ENCODE results near the gene SLC66A1. TPM values are rescaled to one million over a fixed set of nuclear protein-coding genes. Genes with fewer than 3 reads are reported as not detected.

SLC66A1 gene
- total RNA-seq, 1 experiment from 2014 or later: 11.6 TPM

- Histone ChIP-seq H3K9me3 (ENCODE audit: low read length) (no peaks in the 10 kb centered on the region), H3K4me3 (ENCODE audit: low read length) (no peak overlapping the region), H3K4me2 (ENCODE audit: low read depth, low read length, poor library complexity, severe bottlenecking) (no peak overlapping the region), H3K27me3 (ENCODE audit: low read length) (no peaks in the 10 kb centered on the region), H4K20me1 (ENCODE audit: insufficient read depth, low read depth, low read length) (no peaks in the 10 kb centered on the region), H3K27ac (ENCODE audit: low read length) (no peak overlapping the region), H3K79me2 (ENCODE audit: low read length) (peaks cover 34% of the 10 kb centered on the region), H3K9me2 (replicated peaks; ENCODE audit: insufficient read depth, low read length) (no peaks in the 10 kb centered on the region), H3K36me3 (ENCODE audit: insufficient read depth, low read length) (peaks cover 23% of the 10 kb centered on the region; the same call in 1 of the 2 replicates), H2AFZ (ENCODE audit: low read length) (no peak overlapping the region), H3K9ac (ENCODE audit: low read length) (no peak overlapping the region), H3K4me1 (ENCODE audit: low read length) (no peaks in the 10 kb centered on the region)
- peak; percentile 71 for DNase-seq
These were observed 62.1 kb downstream of the SLC66A1 start for GRCh38 chr1:19374083-19374801.

- Histone ChIP-seq H3K9me2 (replicated peaks; ENCODE audit: insufficient read depth, low read length) (no peaks in the 10 kb centered on the region), H3K4me2 (ENCODE audit: low read depth, low read length, poor library complexity, severe bottlenecking) (no peak overlapping the region), H3K9me3 (ENCODE audit: low read length) (no peaks in the 10 kb centered on the region), H3K36me3 (ENCODE audit: insufficient read depth, low read length) (peaks cover 27% of the 10 kb centered on the region), H3K4me1 (ENCODE audit: low read length) (no peaks in the 10 kb centered on the region), H3K4me3 (ENCODE audit: low read length) (no peak overlapping the region), H3K27ac (ENCODE audit: low read length) (no peak overlapping the region), H3K27me3 (ENCODE audit: low read length) (no peaks in the 10 kb centered on the region), H3K9ac (ENCODE audit: low read length) (no peak overlapping the region), H3K79me2 (ENCODE audit: low read length) (peaks cover 28% of the 10 kb centered on the region), H2AFZ (ENCODE audit: low read length) (no peak overlapping the region), H4K20me1 (ENCODE audit: insufficient read depth, low read depth, low read length) (no peaks in the 10 kb centered on the region)
- DNase-seq: no peak
These were observed 62.8 kb downstream of the SLC66A1 start for GRCh38 chr1:19374926-19375325.

- H3K9me2 ChIP-seq (replicated peaks; ENCODE audit: insufficient read depth, low read length): no peaks in the 10 kb centered on the region
- H3K4me1 ChIP-seq (ENCODE audit: low read length): no peaks in the 10 kb centered on the region
- H3K4me2 ChIP-seq (ENCODE audit: low read depth, low read length, poor library complexity, severe bottlenecking): no peak overlapping the region
- H3K79me2 ChIP-seq (ENCODE audit: low read length): peaks cover 19% of the 10 kb centered on the region
- H3K27ac ChIP-seq (ENCODE audit: low read length): no peak overlapping the region
- H3K4me3 ChIP-seq (ENCODE audit: low read length): no peak overlapping the region
- no peak for DNase-seq
- no peak overlapping the region for H2AFZ ChIP-seq (ENCODE audit: low read length)
- no peaks in the 10 kb centered on the region for H3K27me3 ChIP-seq (ENCODE audit: low read length)
- H3K9ac ChIP-seq (ENCODE audit: low read length): no peak overlapping the region
- H3K36me3 ChIP-seq (ENCODE audit: insufficient read depth, low read length): peaks cover 27% of the 10 kb centered on the region
- H3K9me3 ChIP-seq (ENCODE audit: low read length): no peaks in the 10 kb centered on the region
- no peaks in the 10 kb centered on the region for H4K20me1 ChIP-seq (ENCODE audit: insufficient read depth, low read depth, low read length)
These were observed 63.7 kb downstream of the SLC66A1 start for GRCh38 chr1:19375631-19376400.

- Histone ChIP-seq H3K27ac (ENCODE audit: low read length) (no peak overlapping the region), H3K9ac (ENCODE audit: low read length) (no peak overlapping the region), H4K20me1 (ENCODE audit: insufficient read depth, low read depth, low read length) (no peaks in the 10 kb centered on the region)
These were observed 64.6 kb downstream of the SLC66A1 start for GRCh38 chr1:19376428-19377372.

GRCh38 chr1:19377812-19378718, 65.9 kb downstream of the SLC66A1 start:
- peaks cover 35% of the 10 kb centered on the region for H3K36me3 ChIP-seq (ENCODE audit: insufficient read depth, low read length)
- H3K79me2 ChIP-seq (ENCODE audit: low read length): peaks cover 12% of the 10 kb centered on the region
- H4K20me1 ChIP-seq (ENCODE audit: insufficient read depth, low read depth, low read length): no peaks in the 10 kb centered on the region
- H3K4me3 ChIP-seq (ENCODE audit: low read length): no peak overlapping the region
- H3K27ac ChIP-seq (ENCODE audit: low read length): no peak overlapping the region
- H3K4me1 ChIP-seq (ENCODE audit: low read length): no peaks in the 10 kb centered on the region
- H2AFZ ChIP-seq (ENCODE audit: low read length): no peak overlapping the region
- H3K9ac ChIP-seq (ENCODE audit: low read length): no peak overlapping the region
- H3K27me3 ChIP-seq (ENCODE audit: low read length): no peaks in the 10 kb centered on the region
- H3K4me2 ChIP-seq (ENCODE audit: low read depth, low read length, poor library complexity, severe bottlenecking): no peak overlapping the region
- DNase-seq: no peak
- no peaks in the 10 kb centered on the region for H3K9me2 ChIP-seq (replicated peaks; ENCODE audit: insufficient read depth, low read length)
- H3K9me3 ChIP-seq (ENCODE audit: low read length): no peaks in the 10 kb centered on the region

More at GRCh38 chr1:19376428-19377372, 64.6 kb downstream of the SLC66A1 start:
- H3K9me3 ChIP-seq (ENCODE audit: low read length): no peaks in the 10 kb centered on the region
- H3K4me2 ChIP-seq (ENCODE audit: low read depth, low read length, poor library complexity, severe bottlenecking): no peak overlapping the region
- H2AFZ ChIP-seq (ENCODE audit: low read length): no peak overlapping the region
- no peaks in the 10 kb centered on the region for H3K27me3 ChIP-seq (ENCODE audit: low read length)
- H3K36me3 ChIP-seq (ENCODE audit: insufficient read depth, low read length): peaks cover 27% of the 10 kb centered on the region
- H3K79me2 ChIP-seq (ENCODE audit: low read length): peaks cover 13% of the 10 kb centered on the region
- no peak for DNase-seq
- H3K4me3 ChIP-seq (ENCODE audit: low read length): no peak overlapping the region
- H3K9me2 ChIP-seq (replicated peaks; ENCODE audit: insufficient read depth, low read length): no peaks in the 10 kb centered on the region
- H3K4me1 ChIP-seq (ENCODE audit: low read length): no peaks in the 10 kb centered on the region

Small RNAs within 50 kb of the gene (small RNA-seq; reads per million reads assigned to genes)
- gene RNU6-1099P: not detected

Other genes starting within 250 kb of the SLC66A1 start
- 135 and 201 TPM in 2 replicates for gene UBR4, start 102.1 kb upstream of the SLC66A1 start, total RNA-seq (2014; rRNA removed; shearing (Covaris generic); ENCODE audit: low replicate concordance)
- gene EMC1, start 60.8 kb upstream of the SLC66A1 start, total RNA-seq (2014; rRNA removed; shearing (Covaris generic); ENCODE audit: low replicate concordance): 18.1 and 22.8 TPM in 2 replicates
- gene MRTO4, start 60.5 kb upstream of the SLC66A1 start, total RNA-seq (2014; rRNA removed; shearing (Covaris generic); ENCODE audit: low replicate concordance): 15.4 and 31.0 TPM in 2 replicates
- gene AKR7A3, start 23.6 kb upstream of the SLC66A1 start, total RNA-seq (2014; rRNA removed; shearing (Covaris generic); ENCODE audit: low replicate concordance): 0.41 and 1.2 TPM in 2 replicates
- gene AKR7A2, start 182 bp upstream of the SLC66A1 start, total RNA-seq (2014; rRNA removed; shearing (Covaris generic); ENCODE audit: low replicate concordance): 122 and 161 TPM in 2 replicates
- gene CAPZB, start 173.2 kb downstream of the SLC66A1 start, total RNA-seq (2014; rRNA removed; shearing (Covaris generic); ENCODE audit: low replicate concordance): 55.5 and 72.9 TPM in 2 replicates